Body of pancreas (tissue), 4 donors: ENCODE data around the gene EPB41L3. TPM values are rescaled to one million over a fixed set of nuclear protein-coding genes. Genes with fewer than 3 reads are reported as not detected.

ENCODE experiments used
- ATAC-seq: fragments of 150-250 bp; one replicate; pipeline ENCODE4 v1.9.1; 2016
- DNase-seq, 4 donors: peaks; one replicate each; pipeline ENCODE4 v3.0.0-alpha.2; 2019
- H3K27ac ChIP-seq, 4 donors: fragments of 200-600 bp; sonication (generic); 1 replicate in 3 of 4; 2 replicates in 1 of 4; pipeline versions ENCODE4 v1.5.1 to v1.6.1; 2016 to 2019; ENCODE audit warnings: mild to moderate bottlenecking in 1 of 4, mixed read lengths in 1 of 4, moderate library complexity in 1 of 4
- H3K27me3 ChIP-seq, 2 donors: fragments of 200-600 bp; sonication (generic); one replicate each; pipeline ENCODE4 v1.6.0; 2016; ENCODE audit warnings: mild to moderate bottlenecking in 1 of 2
- H3K36me3 ChIP-seq, 2 donors: fragments of 200-600 bp; sonication (generic); replicated peaks in 1 of 2; 2 replicates each; pipeline ENCODE4 v1.5.1; 2016; ENCODE audit warnings: low read depth in 2 of 2; ENCODE audit not compliant: insufficient read depth in 1 of 2
- H3K4me1 ChIP-seq: fragments of 200-600 bp; sonication (generic); one replicate; pipeline ENCODE4 v1.6.0; 2016
- H3K4me3 ChIP-seq, 2 donors: fragments of 200-600 bp; sonication (generic); 1 replicate in 1 of 2; 2 replicates in 1 of 2; pipeline ENCODE4 v1.5.1; 2016 to 2019
- H3K9me3 ChIP-seq, 3 donors: fragments of 200-600 bp; sonication (generic); 1 replicate in 2 of 3; 2 replicates in 1 of 3; pipeline ENCODE4 v1.5.1; 2016
- POLR2A ChIP-seq, 3 donors: fragments of 450-650 bp; IDR thresholded peaks; one replicate each; pipeline ENCODE4 v1.6.1; 2016; ENCODE audit warnings: antibody characterized with exemption in 3 of 3, mild to moderate bottlenecking in 2 of 3
- WGBS, 2 donors: methylation state at CpG; one replicate each; pipeline ENCODE4 v1.1.5; 2017; 5-methylcytosine and 5-hydroxymethylcytosine counted together
- intact Hi-C: fragments of 100-400 bp; cut with DNase I; formaldehyde crosslinking; loops from one replicate; pipeline ENCODE4 v1.15.1; 2023
- total RNA-seq, 2 donors: library from RNA; depleted of rRNA; stranded (reverse); fragments of >200 nt; gene quantifications; one replicate each; pipeline ENCODE4 v1.1.0, GENCODE V29; 2016
- TF ChIP-seq, protein P1 (sequence below), 7 experiments: fragments of 450-650 bp in 4 of 7; fragments of 200-600 bp in 3 of 7; sonication (generic) in 3 of 7; IDR thresholded peaks; one replicate each; pipeline ENCODE4 v1.5.1; 2016 to 2019; ENCODE audit warnings: antibody characterized with exemption in 7 of 7

The EPB41L3 gene
- total RNA-seq, 2 donors from 2014 or later: 22.1 to 25.1 TPM

DNA sequence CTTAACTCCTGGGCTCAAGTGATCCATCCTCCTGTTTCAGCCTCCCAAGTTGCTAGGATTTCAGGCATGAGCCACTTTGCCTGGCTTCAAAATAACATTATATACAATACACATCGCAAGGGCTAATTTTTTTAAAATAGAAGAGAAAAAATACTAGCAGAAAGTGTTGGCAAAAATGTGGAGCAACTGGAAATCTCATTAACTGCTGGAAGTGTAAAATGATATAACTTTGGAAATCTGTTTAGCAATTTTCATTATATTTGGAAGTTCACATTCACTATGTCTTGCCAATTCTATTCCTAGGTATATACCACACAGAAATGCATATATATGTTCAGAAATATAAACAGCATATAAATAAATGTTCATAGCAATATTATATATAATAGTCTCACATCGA, 193.2 kb downstream of the EPB41L3 start:
- Histone ChIP-seq H3K27me3 (no peaks in the 10 kb centered on the region), H3K9me3 (peaks cover 0 to 7% (median 0%) of the 10 kb centered on the region in 3 donors), H3K36me3 (no peaks in the 10 kb centered on the region), H3K4me3 (no peak overlapping the region), H3K27ac (no peak overlapping the region), H3K4me1 (no peaks in the 10 kb centered on the region)
- ATAC-seq (no peak), DNase-seq (no peak)
- intact Hi-C loops: no loop called here
- 83 to 84% methylated on average over 2 of the region's 2 CpGs for WGBS, 2 donors
- TF ChIP-seq POLR2A (IDR thresholded peaks at IDR 0.05): no peak
- TF ChIP-seq, protein P1, sequence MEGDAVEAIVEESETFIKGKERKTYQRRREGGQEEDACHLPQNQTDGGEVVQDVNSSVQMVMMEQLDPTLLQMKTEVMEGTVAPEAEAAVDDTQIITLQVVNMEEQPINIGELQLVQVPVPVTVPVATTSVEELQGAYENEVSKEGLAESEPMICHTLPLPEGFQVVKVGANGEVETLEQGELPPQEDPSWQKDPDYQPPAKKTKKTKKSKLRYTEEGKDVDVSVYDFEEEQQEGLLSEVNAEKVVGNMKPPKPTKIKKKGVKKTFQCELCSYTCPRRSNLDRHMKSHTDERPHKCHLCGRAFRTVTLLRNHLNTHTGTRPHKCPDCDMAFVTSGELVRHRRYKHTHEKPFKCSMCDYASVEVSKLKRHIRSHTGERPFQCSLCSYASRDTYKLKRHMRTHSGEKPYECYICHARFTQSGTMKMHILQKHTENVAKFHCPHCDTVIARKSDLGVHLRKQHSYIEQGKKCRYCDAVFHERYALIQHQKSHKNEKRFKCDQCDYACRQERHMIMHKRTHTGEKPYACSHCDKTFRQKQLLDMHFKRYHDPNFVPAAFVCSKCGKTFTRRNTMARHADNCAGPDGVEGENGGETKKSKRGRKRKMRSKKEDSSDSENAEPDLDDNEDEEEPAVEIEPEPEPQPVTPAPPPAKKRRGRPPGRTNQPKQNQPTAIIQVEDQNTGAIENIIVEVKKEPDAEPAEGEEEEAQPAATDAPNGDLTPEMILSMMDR (IDR thresholded peaks at IDR 0.05): no peak

Other genes starting within 250 kb of the EPB41L3 start
- gene ZBTB14, start 248.3 kb downstream of the EPB41L3 start, total RNA-seq: 10 to 100 TPM; 12.2 to 15.6 TPM